HTR-8/SVneo (cell line): ENCODE measurements around the gene ATP11C.
"Not testable (repeated sequence)": the region's sequence is repeated elsewhere in the genome, so short reads cannot be mapped to it uniquely, and the experiment has no call there.

ENCODE experiments used
- DNase-seq: peaks from one replicate; pipeline ENCODE4 v3.0.0; 2011; ENCODE audit warnings: low spot score, mixed read lengths; ENCODE audit not compliant: insufficient read length
- FAIRE-seq: peaks from 2 replicates; lab custom pipeline; 2011; peaks lifted over from hg19 to GRCh38; lab: Jason Lieb, UNC

Gene ATP11C

DNA sequence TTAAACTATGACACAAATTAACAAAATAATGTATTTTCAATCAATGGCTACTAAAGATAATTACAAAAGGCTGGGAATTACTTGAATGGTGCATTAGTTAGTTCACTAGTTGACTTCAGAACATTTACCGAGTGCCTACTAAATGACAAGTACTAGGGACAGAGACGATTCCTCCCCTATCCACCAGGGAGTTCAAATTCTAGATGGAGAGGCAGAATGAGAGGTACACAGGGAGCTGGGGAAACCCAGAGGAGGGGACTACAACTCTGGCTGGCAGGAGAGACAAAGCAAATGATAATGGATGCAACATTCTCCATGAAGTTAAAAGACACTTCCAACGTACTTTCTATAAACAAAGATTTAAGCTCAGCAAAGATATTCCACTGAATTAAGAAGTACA is 181.8 kb downstream of the ATP11C start:
- FAIRE-seq: no peak
- DNase-seq: no peak

DNA sequence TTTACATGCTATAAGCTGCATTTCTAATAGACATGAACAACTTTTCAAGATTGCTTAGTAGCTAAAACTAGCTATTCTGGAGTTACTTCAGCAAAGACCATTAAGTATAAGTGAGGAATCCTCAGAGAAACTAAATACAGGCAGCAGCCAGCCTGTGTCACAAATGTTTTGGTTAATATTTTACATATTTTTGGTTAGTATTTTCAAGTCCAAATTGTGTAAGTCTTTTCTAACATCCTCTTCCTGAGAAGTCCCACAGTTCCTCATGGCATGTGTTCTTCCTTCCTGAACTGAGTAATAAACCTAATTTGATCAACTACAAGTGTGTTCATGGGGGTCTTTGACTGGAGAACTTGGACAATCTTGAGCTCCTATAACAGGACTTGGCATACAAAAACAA is 182.5 kb downstream of the ATP11C start:
- no peak for FAIRE-seq
- no peak for DNase-seq

DNA sequence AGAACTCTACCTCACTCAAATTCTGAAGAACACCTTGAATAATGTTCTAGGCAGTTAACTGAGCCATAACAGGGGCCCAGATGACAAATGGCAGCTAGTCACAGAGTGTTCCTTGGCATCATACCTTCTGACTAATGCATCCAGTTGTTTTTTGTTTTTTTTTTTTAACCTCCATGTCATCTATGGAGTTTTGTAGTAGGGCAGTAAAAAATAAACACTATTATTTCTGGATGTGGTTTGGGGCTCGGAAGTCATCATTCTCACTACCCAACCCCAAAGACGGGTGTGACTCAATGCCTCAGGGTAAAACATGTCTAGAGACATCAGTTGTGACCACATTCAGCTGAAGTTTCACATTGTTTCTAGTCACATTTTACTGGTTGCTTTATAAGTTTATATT is 193.7 kb downstream of the ATP11C start:
- no peak for DNase-seq
- no peak for FAIRE-seq

DNA sequence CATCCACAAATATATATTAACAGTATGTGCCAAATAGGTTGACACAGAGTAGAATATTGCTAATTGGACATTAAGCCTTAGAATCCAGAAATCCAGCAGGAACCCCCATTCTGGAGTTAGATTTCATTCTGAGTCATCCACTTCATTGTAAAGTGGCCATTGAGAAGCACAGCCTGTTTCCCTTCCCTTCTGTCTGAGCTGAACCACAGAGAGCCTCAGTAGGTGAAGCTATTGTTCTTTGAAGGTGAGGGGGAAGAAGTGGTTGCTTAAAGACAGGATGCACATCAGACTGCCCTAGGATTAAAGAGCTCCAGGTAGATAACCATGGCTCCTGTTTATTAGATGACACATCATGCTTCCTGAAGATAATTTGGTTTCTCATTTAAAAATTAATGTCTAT is 194.3 kb downstream of the ATP11C start:
- DNase-seq: no peak
- no peak for FAIRE-seq

DNA sequence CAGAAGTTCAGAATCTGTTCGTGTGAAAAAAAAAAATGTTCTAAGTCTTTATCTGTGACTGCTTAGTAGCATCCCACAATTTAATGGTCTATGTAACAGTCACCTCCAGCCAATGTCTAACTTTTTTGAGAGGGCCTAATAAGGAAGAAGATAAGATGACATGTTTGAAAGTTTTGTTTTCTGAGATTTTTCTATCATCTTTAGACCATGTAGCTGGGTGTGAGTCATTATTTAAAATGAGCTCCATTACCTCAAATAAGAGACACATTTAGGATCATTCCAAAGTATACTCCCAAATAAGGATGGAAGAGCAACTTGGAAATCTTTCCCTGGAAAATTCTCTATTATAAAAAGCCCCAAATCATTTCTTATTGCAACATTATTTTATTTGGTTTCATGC is 196.7 kb downstream of the ATP11C start:
- no peak for DNase-seq
- FAIRE-seq: no peak

DNA sequence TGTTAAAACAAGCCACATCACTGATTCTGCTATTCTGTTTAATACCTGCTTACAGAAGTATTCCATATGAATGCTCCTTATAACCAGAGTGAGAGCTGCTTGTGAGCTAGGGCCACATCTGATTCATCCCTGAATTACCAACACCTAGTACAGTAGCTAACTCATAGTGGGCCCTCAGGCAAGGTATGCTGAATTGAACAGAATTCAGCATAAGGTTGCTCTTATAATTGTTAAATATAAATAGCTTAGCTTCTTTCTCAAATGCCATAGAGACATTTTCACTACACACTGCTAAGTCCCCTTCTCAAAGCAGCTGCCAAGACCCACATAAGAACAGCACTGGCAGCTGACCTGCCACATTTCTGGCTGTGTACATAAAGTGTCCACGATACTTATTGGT is 197.9 kb downstream of the ATP11C start:
- DNase-seq: no peak
- no peak for FAIRE-seq

DNA sequence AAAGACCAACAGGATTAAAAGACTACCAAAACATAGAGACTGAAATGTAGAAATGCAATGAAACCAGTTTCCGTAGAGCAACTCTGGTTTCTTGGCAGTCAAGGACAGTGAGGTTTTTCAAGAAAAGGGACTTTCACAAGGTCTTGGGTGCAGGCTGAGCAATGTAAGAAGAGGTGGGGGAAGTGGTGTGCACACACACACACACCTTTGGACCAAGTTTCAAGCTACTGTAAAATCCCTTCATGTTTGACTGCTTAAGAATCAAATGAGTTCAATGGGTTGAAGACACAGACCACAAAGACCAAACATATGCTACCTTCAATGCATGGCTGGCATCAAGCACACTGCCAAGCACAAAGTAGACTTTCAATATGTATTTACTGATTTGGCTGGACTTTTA is 207.1 kb downstream of the ATP11C start:
- DNase-seq (no peak), FAIRE-seq (no peak)

DNA sequence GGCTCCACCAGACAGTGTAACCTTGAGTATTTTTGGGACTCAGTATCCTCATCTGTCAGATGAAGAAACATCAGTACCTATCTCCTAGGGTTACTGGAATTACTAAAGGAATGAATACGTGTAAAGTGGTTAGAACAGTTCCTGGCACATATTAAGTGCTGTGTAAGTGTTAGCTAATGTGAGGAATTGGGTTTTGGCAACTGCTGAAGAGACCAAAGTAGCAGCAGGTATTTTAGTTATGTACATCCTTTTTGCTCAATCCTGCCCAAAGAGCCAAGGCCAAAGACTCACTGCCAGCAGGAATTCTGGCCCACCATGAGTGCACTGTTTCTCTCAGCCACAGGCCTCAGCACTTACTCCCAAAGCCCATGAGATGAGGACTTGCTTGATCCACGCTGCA is 208.2 kb downstream of the ATP11C start:
- FAIRE-seq: no peak
- DNase-seq: no peak

DNA sequence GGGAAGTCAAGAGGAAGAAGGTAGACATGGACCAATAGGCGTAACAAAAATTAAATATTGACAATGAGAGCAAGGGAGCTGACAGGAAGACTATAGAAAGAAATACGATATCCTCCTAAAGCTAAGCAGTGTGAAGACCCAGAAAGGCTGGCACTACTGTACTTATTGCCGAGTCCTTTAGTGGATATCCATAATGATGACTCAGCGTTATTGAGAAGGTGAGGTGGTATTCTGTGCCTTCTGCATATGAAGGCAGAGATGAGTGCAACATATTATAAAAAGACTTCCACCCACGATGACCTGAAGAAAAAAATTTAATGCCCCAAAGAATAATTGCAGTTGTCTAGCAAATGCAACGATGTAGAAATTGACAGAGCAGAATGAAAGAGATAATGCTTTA is 211.9 kb downstream of the ATP11C start:
- FAIRE-seq: no peak

DNA sequence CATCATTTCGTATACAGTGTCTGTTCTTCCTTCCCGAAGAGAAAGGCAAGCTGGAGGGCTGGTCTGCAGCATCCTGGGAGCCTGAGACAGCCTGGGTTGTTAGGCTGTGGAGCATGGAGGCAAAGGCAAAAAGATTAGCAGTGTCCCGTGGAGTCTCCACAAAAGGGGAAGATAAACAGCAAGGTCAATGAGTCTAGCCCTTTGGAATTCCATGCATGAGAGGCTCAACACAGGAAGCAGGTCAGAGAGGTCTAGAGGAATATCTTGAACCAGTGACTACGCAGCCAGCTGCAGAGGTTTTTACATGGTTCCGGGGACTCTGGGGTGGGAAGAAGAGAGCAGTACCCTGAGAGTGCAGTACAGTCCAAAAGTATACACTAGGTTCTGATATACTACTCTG is 212.7 kb downstream of the ATP11C start:
- FAIRE-seq (no peak), DNase-seq (peak; percentile 3)

More for the DNA sequence above, 211.9 kb downstream of the ATP11C start:
- DNase-seq: no peak

DNA sequence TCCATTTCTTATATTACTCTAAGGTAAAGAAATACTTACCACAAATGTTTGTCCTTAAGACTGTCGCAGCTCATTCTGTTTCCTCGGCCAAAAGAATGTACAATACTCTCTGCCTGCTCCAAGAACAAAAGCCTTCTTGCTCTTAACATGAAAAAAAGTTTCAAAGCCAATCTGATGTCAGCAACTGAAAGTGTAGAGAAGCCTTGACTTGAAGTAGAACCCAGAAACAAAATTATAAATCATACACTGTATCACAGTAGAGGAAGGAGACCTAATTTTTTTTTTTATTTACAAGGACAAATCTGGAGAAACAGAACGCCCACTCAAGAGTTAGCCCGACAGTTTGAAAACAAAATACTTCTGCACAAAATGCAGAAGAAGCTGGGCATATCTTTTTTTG is 224.8 kb downstream of the ATP11C start, which contains the start of gene MCF2:
Gene MCF2, minus strand, starts transcription at position 101 of the 400 bp plus-strand sequence. CDS start 56,423 bp downstream, outside the sequence.
- FAIRE-seq (no peak), DNase-seq (no peak)

DNA sequence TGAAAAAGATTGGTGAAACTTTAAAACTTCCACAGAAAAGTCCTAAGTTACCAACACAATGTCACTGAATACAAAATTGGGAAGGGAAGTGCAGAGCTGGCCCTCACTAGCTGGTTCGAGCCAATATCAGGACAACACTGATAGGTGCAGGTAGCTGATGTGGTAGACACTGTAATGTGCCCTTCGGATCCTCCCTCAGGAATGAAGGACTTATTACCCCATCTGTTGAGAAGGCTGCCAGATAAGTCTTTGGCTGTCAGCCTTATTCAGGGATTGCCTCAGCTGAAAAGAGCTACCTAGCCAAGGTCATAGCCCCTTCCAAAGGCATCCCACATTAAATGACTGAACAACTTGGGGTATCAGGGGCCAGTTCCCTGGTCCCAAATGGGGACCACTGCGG is 230.2 kb downstream of the ATP11C start:
- DNase-seq: no peak
- no peak for FAIRE-seq

DNA sequence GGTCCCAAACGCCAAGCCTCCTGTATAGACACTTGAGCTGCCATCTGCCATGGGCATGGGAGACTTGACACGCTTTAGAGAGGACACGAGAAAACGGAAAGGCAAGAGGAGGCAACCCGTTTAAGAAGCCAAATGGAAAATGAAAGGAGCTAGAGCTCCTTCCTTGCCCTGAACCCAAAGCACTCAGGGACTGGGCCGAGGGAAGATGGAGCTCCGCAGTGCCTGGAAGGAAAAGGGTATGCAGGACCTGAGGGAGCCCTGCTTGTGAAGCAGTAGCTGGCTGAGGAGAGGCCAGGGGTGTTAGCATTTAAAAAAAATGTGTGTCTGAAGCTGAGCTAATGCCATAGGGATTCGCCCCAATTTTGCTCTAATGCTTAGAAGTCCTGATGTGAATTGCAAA is 239.9 kb downstream of the ATP11C start:
- no peak for DNase-seq
- no peak for FAIRE-seq

DNA sequence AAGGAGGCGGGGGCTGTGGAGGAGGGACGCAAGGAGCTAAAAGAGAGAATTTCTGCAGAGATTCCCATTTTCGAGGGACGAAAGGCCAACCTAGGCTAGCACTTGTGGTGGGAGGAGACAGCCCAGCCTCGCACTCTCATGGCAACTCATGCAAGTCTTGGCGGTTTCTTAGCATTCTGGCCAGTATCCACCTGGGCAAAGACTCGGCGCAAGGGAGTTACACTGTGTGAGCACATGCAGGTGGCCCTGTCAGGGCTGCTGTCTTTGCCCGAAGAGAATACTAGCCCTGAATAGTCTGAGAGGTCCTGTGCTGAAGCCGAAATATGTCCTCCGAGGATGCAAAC is 240.4 kb downstream of the ATP11C start:
- FAIRE-seq (no peak), DNase-seq (no peak)

DNA sequence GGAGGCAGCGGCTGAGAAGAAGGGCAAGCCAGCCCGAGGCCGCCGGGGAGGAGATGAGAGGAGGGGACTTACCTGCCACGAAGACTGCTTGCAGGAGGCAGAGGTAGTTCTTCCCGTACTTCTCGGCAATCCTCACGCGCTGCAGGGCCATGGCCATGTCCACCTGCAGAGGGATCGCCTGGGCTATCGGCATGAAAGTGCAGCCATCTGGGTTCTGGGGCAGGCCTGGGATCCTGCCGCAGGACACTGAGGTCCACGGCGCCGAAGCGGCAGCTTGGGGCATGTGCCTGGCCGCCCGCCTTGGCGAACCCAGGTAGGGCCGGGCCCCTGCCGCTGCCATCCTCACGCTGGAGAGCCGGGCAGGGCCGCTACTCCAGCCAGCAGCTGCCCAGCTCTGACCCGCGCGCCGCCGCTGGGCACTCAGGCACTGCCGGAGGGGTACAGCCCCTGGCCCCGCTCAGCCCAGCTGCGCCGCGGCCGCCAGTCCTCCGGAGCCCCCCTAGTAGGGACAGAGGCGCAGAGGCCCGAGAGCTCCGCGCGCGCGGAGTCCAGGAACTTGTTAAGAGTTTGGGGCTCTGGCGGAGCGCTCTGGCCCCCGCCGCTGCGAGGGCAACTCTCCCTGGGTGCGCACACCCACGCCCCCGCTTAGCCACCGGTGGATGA is 240.9 kb downstream of the ATP11C start:
- DNase-seq (no peak), FAIRE-seq (no peak)

DNA sequence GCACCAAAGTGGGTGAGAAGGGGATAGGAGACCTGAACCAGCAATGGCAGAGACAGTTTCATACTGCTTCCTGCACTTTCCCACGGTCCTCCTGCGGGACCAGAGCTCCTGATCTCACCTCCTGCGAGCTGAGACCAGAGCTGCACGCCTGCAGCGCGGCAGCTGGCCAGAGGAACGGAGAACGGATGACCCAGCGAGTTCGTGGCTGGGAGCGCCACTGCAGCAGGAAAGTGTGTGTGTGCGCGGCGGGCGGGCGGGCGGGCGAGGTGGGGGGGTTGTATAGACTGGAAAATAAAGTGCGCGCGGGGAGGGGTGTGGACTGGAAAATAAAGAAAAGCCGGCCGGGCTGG is 241.4 kb downstream of the ATP11C start:
- DNase-seq (no peak), FAIRE-seq (no peak)

DNA sequence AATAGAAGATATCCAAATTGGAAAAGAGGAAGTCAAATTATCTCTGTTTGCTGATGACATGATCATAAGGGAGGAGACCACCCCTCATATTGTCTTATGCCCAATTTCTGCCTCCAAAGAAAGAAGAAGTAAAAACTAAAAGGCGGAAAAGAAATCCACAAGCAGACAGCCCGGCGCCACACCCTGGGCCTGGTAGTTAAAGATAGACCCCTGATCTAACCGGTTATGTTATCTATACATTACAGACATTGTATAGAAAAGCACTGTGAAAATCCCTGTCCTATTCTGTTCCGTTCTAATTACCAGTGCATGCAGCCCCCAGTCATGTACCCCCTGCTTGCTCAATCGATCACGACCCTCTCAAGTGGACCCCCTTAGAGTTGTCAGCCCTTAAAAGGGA is 247.7 kb downstream of the ATP11C start:
- DNase-seq, FAIRE-seq: not testable (repeated sequence)

DNA sequence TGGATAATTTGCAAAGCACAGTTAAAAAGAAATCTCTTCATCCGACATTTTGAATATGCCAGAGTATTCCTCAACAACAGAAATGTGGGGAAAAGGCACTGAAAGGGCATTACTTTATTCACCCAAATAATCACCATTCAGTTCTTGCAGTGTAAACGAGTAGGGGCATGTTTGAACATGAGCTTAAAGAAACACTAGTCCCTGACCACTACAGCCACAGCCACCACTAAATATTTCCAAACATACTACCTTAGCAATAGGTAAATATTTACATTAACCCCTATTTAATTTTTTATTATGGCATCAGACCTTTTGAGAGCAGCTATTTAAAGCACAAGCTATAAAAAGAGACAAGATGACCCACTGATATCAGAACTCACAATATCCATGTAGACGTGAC is 252.5 kb downstream of the ATP11C start:
- DNase-seq (no peak), FAIRE-seq (no peak)
